Measurements from ENCODE around the gene EPM2A. TPM values are rescaled to one million over a fixed set of nuclear protein-coding genes. Genes with fewer than 3 reads are reported as not detected.

Gene EPM2A
- total and polyA plus RNA-seq, 2 experiments from 2014 or later = 3.7 to 17.8 TPM

DNA sequence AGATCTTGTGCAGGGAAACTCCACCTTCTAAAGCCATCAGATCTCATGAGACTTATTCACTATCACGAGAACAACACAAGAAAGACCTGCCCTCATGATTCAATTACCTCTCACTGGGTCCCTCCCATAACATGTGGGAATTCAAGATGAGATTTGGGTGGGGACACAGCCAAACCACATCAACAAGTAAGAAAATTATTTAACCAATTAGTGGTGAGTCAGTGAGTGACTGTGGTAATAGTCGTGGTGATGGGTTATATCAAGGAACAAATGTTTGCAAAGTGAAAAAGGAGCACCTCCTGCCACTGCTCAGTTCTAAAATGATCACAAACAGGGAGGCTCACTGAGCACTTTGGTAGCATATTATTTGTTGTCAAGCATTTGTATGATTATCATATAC lies 20.6 kb downstream of the EPM2A start:
- no peaks in the 10 kb centered on the region for H3F3A ChIP-seq (replicated peaks; ENCODE audit: low read depth)
- TF ChIP-seq, protein P1, sequence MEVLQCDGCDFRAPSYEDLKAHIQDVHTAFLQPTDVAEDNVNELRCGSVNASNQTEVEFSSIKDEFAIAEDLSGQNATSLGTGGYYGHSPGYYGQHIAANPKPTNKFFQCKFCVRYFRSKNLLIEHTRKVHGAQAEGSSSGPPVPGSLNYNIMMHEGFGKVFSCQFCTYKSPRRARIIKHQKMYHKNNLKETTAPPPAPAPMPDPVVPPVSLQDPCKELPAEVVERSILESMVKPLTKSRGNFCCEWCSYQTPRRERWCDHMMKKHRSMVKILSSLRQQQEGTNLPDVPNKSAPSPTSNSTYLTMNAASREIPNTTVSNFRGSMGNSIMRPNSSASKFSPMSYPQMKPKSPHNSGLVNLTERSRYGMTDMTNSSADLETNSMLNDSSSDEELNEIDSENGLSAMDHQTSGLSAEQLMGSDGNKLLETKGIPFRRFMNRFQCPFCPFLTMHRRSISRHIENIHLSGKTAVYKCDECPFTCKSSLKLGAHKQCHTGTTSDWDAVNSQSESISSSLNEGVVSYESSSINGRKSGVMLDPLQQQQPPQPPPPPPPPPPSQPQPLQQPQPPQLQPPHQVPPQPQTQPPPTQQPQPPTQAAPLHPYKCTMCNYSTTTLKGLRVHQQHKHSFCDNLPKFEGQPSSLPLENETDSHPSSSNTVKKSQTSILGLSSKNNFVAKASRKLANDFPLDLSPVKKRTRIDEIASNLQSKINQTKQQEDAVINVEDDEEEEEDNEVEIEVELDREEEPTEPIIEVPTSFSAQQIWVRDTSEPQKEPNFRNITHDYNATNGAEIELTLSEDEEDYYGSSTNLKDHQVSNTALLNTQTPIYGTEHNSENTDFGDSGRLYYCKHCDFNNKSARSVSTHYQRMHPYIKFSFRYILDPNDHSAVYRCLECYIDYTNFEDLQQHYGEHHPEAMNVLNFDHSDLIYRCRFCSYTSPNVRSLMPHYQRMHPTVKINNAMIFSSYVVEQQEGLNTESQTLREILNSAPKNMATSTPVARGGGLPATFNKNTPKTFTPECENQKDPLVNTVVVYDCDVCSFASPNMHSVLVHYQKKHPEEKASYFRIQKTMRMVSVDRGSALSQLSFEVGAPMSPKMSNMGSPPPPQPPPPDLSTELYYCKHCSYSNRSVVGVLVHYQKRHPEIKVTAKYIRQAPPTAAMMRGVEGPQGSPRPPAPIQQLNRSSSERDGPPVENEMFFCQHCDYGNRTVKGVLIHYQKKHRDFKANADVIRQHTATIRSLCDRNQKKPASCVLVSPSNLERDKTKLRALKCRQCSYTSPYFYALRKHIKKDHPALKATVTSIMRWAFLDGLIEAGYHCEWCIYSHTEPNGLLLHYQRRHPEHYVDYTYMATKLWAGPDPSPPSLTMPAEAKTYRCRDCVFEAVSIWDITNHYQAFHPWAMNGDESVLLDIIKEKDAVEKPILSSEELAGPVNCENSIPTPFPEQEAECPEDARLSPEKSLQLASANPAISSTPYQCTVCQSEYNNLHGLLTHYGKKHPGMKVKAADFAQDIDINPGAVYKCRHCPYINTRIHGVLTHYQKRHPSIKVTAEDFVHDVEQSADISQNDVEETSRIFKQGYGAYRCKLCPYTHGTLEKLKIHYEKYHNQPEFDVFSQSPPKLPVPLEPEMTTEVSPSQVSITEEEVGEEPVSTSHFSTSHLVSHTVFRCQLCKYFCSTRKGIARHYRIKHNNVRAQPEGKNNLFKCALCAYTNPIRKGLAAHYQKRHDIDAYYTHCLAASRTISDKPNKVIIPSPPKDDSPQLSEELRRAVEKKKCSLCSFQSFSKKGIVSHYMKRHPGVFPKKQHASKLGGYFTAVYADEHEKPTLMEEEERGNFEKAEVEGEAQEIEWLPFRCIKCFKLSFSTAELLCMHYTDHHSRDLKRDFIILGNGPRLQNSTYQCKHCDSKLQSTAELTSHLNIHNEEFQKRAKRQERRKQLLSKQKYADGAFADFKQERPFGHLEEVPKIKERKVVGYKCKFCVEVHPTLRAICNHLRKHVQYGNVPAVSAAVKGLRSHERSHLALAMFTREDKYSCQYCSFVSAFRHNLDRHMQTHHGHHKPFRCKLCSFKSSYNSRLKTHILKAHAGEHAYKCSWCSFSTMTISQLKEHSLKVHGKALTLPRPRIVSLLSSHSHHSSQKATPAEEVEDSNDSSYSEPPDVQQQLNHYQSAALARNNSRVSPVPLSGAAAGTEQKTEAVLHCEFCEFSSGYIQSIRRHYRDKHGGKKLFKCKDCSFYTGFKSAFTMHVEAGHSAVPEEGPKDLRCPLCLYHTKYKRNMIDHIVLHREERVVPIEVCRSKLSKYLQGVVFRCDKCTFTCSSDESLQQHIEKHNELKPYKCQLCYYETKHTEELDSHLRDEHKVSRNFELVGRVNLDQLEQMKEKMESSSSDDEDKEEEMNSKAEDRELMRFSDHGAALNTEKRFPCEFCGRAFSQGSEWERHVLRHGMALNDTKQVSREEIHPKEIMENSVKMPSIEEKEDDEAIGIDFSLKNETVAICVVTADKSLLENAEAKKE (CRISPR knock-in tag; IDR thresholded peaks at IDR 0.05) = no peak
- TF ChIP-seq EZH2phosphoT487 (IDR thresholded peaks at IDR 0.05; ENCODE audit: unreplicated experiment) (no peak), CREB1 (CRISPR knock-in tag; IDR thresholded peaks at IDR 0.05; ENCODE audit: low read depth) (no peak), REST (IDR thresholded peaks at IDR 0.05; ENCODE audit: unreplicated experiment) (no peak), ETS1 (IDR thresholded peaks at IDR 0.05) (no peak)
- DNase-seq (ENCODE audit: low spot score) (no peak), ATAC-seq (no peak)
- no peaks in the 10 kb centered on the region for H3K27me3 ChIP-seq (ENCODE audit: insufficient read depth)
- H3K36me3 ChIP-seq (ENCODE audit: insufficient read depth) = no peaks in the 10 kb centered on the region
- H3K4me1 ChIP-seq (ENCODE audit: insufficient read depth) = no peaks in the 10 kb centered on the region
- Mint-ChIP-seq H3K4me1 (no peaks in the 10 kb centered on the region; the same call in 2 of the 3 replicates), H3K36me3 (ENCODE audit: low read depth) (peaks cover 49% of the 10 kb centered on the region), H3K4me3 (no peak overlapping the region), H3K9me3 (peaks cover 31% of the 10 kb centered on the region), H3K27ac (no peak overlapping the region), H3K27me3 (ENCODE audit: insufficient read depth, low read depth, poor library complexity) (peaks cover 5% of the 10 kb centered on the region)
- no peaks in the 10 kb centered on the region for H3K79me2 ChIP-seq (replicated peaks; ENCODE audit: insufficient read depth)
- H3K4me3 ChIP-seq = no peak overlapping the region
- no peaks in the 10 kb centered on the region for H3K9me2 ChIP-seq (ENCODE audit: insufficient read depth)
- no peak overlapping the region for H3K27ac ChIP-seq (ENCODE audit: low read depth)
- H2AFZ ChIP-seq = no peak overlapping the region
- H4K20me1 ChIP-seq (replicated peaks; ENCODE audit: insufficient read depth) = no peaks in the 10 kb centered on the region
- no peak overlapping the region for H3K4me2 ChIP-seq
